HG02840 (cell line): Measurements from ENCODE around the gene MBTPS1.
A peak's percentile ranks its signal among the peaks of the same experiment; 100 is the strongest.

Source experiments
- ATAC-seq: cut with Tn5 transposase; IDR thresholded peaks from one replicate; pipeline ENCODE4 v1.9.1; 2021; ENCODE audit warnings: mild to moderate bottlenecking, moderate library complexity, moderate number of reproducible peaks; ENCODE audit not compliant: unreplicated experiment, low FRiP score

The MBTPS1 gene

GRCh38 chr16:84014570-84015327, 102.0 kb downstream of the MBTPS1 start:
- ATAC-seq = no peak

GRCh38 chr16:84013787-84014569, 102.8 kb downstream of the MBTPS1 start:
- ATAC-seq = peak; percentile 52

DNA sequence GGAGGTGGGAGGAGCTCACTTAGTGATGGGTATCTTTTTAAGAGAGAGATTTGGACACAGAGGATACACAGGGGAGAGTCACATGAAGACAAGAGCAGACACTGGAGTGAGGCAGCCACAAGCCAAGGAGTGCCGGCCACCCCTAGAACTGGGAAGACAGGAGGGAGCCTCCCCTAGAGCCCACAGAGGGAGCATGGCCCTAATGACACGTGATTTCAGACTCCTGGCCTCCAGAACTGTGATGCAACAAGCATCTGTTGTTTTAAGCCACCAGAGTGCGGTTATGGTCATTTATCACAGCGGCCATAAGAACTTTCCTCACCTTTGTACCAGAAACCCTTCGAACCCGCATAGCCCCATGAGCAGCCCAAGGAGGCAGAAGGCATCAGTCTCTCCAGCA, 107.5 kb downstream of the MBTPS1 start:
- no peak for ATAC-seq

GRCh38 chr16:84007965-84008364, 108.8 kb downstream of the MBTPS1 start:
- no peak for ATAC-seq

GRCh38 chr16:84007520-84007919, 109.2 kb downstream of the MBTPS1 start:
- ATAC-seq = no peak

GRCh38 chr16:84005391-84005790, 111.4 kb downstream of the MBTPS1 start:
- ATAC-seq = no peak

DNA sequence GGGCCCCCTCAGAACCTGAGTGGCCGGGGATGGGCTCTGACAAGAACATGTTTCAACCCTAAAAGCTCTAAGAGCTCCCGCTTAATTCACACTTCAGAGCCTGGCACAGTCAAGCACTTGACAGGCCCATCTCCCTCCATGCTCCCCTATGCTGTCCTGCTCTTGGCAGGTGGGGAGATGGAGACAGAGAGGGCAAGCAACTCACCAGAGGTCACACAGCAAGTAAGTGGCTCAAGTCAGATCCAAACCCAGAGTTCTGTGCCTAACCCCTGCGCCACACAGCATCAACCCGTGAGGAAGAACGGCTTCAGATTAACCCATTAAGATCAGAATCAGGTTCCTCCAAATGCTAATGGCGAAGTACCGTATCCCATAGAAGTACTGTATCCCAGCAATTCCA, 112.3 kb downstream of the MBTPS1 start:
- ATAC-seq = no peak
